NB4 (cell line): ENCODE results near the gene ABCC8.

Source experiments
- DNase-seq: peaks from one replicate; pipeline ENCODE4 v3.0.0; 2010; ENCODE audit warnings: low read depth
- H3K4me3 ChIP-seq: one replicate; pipeline ENCODE4 v1.5.1; 2011; ENCODE audit warnings: mild to moderate bottlenecking, low read depth, low read length, moderate library complexity
- CTCF ChIP-seq: IDR thresholded peaks from one replicate; pipeline ENCODE4 v1.5.1; 2012; ENCODE audit warnings: low read depth, low read length
- MAX ChIP-seq: IDR thresholded peaks from 2 replicates; pipeline ENCODE4 v1.6.1; 2011; ENCODE audit warnings: low read depth, low read length
- MYC ChIP-seq: IDR thresholded peaks from 2 replicates; pipeline ENCODE4 v1.6.1; 2011; ENCODE audit warnings: low read depth, low read length
- POLR2A ChIP-seq: IDR thresholded peaks from 2 replicates; pipeline ENCODE4 v1.6.1; 2011; ENCODE audit warnings: mild to moderate bottlenecking; ENCODE audit not compliant: insufficient read length; ENCODE audit errors: extremely low read depth

Gene ABCC8

GRCh38 chr11:17399236-17399635 lies 77.4 kb downstream of the ABCC8 start:
- DNase-seq: no peak
- H3K4me3 ChIP-seq: no peak overlapping the region
- TF ChIP-seq MYC (no peak), CTCF (no peak), POLR2A (no peak), MAX (no peak)

GRCh38 chr11:17397311-17398002 lies 79.2 kb downstream of the ABCC8 start:
- DNase-seq: no peak
- H3K4me3 ChIP-seq: no peak overlapping the region
- no peak for TF ChIP-seq MYC
- no peak for TF ChIP-seq POLR2A
- no peak for TF ChIP-seq CTCF
- no peak for TF ChIP-seq MAX

- no peak for TF ChIP-seq CTCF
- TF ChIP-seq MYC: no peak
- TF ChIP-seq POLR2A: no peak
- TF ChIP-seq MAX: no peak
- DNase-seq: no peak
- no peak overlapping the region for H3K4me3 ChIP-seq
These were observed 79.9 kb downstream of the ABCC8 start for GRCh38 chr11:17396598-17397310.

GRCh38 chr11:17395978-17396377 lies 80.7 kb downstream of the ABCC8 start:
- no peak for DNase-seq
- TF ChIP-seq MAX: no peak
- no peak for TF ChIP-seq CTCF
- no peak for TF ChIP-seq POLR2A
- no peak for TF ChIP-seq MYC
- no peak overlapping the region for H3K4me3 ChIP-seq

GRCh38 chr11:17395554-17395961 lies 81.1 kb downstream of the ABCC8 start:
- H3K4me3 ChIP-seq: no peak overlapping the region
- TF ChIP-seq MYC (no peak), MAX (no peak), POLR2A (no peak), CTCF (no peak)
- no peak for DNase-seq
